ENCODE measurements around the gene TMEM233. TPM values are rescaled to one million over a fixed set of nuclear protein-coding genes. Genes with fewer than 3 reads are reported as not detected.

The TMEM233 gene
- total RNA-seq, 2 donors from 2014 or later: not detected

DNA sequence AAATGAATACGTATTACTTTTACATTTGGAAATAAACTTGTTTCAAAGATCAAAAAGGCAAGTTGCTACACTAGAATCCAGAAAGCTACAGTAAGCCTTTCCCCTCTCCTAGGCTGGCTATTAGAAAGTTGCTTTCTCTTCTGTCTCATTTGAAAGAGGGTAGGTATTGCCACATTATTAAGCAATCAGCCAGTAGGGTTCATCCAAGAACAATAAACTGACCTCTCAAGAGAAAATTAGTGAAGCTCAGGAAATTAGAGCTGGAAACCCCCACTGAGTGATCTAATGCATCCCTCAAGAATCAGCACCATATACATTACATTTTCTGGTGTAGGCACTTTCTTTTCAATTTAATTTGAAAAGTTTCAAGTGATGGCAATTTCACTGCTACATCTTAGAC, 4.5 kb upstream of the TMEM233 start:
- Mint-ChIP-seq H3K9me3 (peaks cover 2% of the 10 kb centered on the region), H3K4me3 (no peak overlapping the region), H3K36me3 (ENCODE audit: low read depth) (no peaks in the 10 kb centered on the region), H3K4me1 (peaks cover 7% of the 10 kb centered on the region), H3K27me3 (ENCODE audit: insufficient read depth) (peaks cover 63% of the 10 kb centered on the region), H3K27ac (no peak overlapping the region)
- peaks cover 60% of the 10 kb centered on the region for H3K27me3 ChIP-seq (ENCODE audit: control insufficient read depth, insufficient read depth, low read length, poor library complexity, severe bottlenecking)
- H3K4me3 ChIP-seq (ENCODE audit: low read length): no peak overlapping the region
- no peak overlapping the region for H3K27ac ChIP-seq (ENCODE audit: low read depth, low read length)
- no peak for DNase-seq
- TF ChIP-seq, protein P1, sequence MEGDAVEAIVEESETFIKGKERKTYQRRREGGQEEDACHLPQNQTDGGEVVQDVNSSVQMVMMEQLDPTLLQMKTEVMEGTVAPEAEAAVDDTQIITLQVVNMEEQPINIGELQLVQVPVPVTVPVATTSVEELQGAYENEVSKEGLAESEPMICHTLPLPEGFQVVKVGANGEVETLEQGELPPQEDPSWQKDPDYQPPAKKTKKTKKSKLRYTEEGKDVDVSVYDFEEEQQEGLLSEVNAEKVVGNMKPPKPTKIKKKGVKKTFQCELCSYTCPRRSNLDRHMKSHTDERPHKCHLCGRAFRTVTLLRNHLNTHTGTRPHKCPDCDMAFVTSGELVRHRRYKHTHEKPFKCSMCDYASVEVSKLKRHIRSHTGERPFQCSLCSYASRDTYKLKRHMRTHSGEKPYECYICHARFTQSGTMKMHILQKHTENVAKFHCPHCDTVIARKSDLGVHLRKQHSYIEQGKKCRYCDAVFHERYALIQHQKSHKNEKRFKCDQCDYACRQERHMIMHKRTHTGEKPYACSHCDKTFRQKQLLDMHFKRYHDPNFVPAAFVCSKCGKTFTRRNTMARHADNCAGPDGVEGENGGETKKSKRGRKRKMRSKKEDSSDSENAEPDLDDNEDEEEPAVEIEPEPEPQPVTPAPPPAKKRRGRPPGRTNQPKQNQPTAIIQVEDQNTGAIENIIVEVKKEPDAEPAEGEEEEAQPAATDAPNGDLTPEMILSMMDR (conservative IDR thresholded peaks at IDR 0.05): no peak
- H3K9me3 ChIP-seq (ENCODE audit: control insufficient read depth, low read length): no peaks in the 10 kb centered on the region
- no peak overlapping the region for H3K9ac ChIP-seq (ENCODE audit: extremely low read depth, low read length, poor library complexity, severe bottlenecking)
- WGBS, 2 experiments (ENCODE audit: insufficient coverage in 1 of 2, insufficient read length in 1 of 2): 100% methylated on average over 1 of the region's 1 CpG; no CpG with 5 or more reads in 1 of the 2 experiments
- no peaks in the 10 kb centered on the region for H3K36me3 ChIP-seq (ENCODE audit: control insufficient read depth, insufficient read depth, low read length)
- H3K4me1 ChIP-seq (ENCODE audit: control insufficient read depth, insufficient read depth, low read length): no peaks in the 10 kb centered on the region

DNA sequence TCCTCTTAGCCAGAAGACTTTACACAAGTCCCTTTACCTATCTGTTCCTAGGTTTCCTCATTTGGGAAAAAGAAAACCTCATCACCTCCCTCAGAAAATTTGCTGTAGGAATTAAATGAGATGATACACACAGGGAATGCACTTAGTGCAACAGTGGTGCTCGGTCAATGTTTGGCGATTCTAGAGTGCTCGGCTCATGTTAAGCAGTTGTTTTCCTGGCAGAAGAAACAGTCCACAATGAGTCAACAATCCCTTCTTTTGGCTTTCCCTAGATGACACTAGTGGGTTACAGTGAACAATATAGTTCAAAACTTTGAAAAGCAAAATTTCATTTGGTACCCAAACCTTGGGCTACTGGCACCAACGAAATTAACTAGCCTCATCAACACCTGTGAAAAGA, 3.9 kb upstream of the TMEM233 start:
- Histone ChIP-seq H3K9me3 (ENCODE audit: control insufficient read depth, low read length) (no peaks in the 10 kb centered on the region), H3K4me3 (ENCODE audit: low read length) (no peak overlapping the region), H3K27ac (ENCODE audit: low read depth, low read length) (no peak overlapping the region), H3K4me1 (ENCODE audit: control insufficient read depth, insufficient read depth, low read length) (no peaks in the 10 kb centered on the region), H3K27me3 (ENCODE audit: control insufficient read depth, insufficient read depth, low read length, poor library complexity, severe bottlenecking) (peaks cover 60% of the 10 kb centered on the region), H3K36me3 (ENCODE audit: control insufficient read depth, insufficient read depth, low read length) (no peaks in the 10 kb centered on the region), H3K9ac (ENCODE audit: extremely low read depth, low read length, poor library complexity, severe bottlenecking) (no peak overlapping the region)
- TF ChIP-seq, protein P1 (conservative IDR thresholded peaks at IDR 0.05): no peak
- no peak for DNase-seq
- peaks cover 12% of the 10 kb centered on the region for H3K4me1 Mint-ChIP-seq
- H3K4me3 Mint-ChIP-seq: no peak overlapping the region
- H3K9me3 Mint-ChIP-seq: peaks cover 2% of the 10 kb centered on the region
- no peak overlapping the region for H3K27ac Mint-ChIP-seq
- WGBS, 2 experiments (ENCODE audit: insufficient coverage in 1 of 2, insufficient read length in 1 of 2): 94 to 98% methylated on average over 3 to 4 of the region's 4 CpGs
- H3K36me3 Mint-ChIP-seq (ENCODE audit: low read depth): no peaks in the 10 kb centered on the region
- peaks cover 67% of the 10 kb centered on the region for H3K27me3 Mint-ChIP-seq (ENCODE audit: insufficient read depth)

DNA sequence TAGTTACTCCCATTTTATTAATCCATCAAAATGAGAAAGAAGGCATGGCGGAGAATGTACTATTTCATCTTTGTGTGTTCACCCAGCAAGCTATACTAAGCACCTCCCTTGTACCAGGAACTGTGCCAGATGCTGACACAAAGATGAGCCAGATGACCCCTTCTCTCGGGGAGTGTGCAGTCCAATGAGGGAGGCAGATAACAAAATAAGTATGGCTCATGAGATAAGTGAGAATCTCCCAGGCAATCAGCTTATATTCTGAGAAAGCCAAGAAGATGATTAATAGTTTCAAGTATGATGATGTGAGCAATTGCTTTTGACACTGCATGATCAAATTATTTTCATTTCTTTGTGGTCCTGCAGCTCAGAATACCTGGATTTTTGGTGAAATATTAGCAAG, 1.3 kb upstream of the TMEM233 start:
- no peak overlapping the region for H3K4me3 ChIP-seq (ENCODE audit: low read length)
- H3K4me3 Mint-ChIP-seq: no peak overlapping the region
- H3K27me3 Mint-ChIP-seq (ENCODE audit: insufficient read depth): peaks cover 82% of the 10 kb centered on the region
- H3K4me1 Mint-ChIP-seq: peaks cover 17% of the 10 kb centered on the region
- H3K36me3 ChIP-seq (ENCODE audit: control insufficient read depth, insufficient read depth, low read length): no peaks in the 10 kb centered on the region
- H3K4me1 ChIP-seq (ENCODE audit: control insufficient read depth, insufficient read depth, low read length): no peaks in the 10 kb centered on the region
- no peak overlapping the region for H3K27ac ChIP-seq (ENCODE audit: low read depth, low read length)
- no peak overlapping the region for H3K27ac Mint-ChIP-seq
- TF ChIP-seq, protein P1 (conservative IDR thresholded peaks at IDR 0.05): no peak
- WGBS, 2 experiments (ENCODE audit: insufficient coverage in 1 of 2, insufficient read length in 1 of 2): 71 to 87% methylated on average over 2 of the region's 2 CpGs
- H3K9me3 Mint-ChIP-seq: peaks cover 2% of the 10 kb centered on the region
- no peaks in the 10 kb centered on the region for H3K36me3 Mint-ChIP-seq (ENCODE audit: low read depth)
- H3K9ac ChIP-seq (ENCODE audit: extremely low read depth, low read length, poor library complexity, severe bottlenecking): no peak overlapping the region
- H3K9me3 ChIP-seq (ENCODE audit: control insufficient read depth, low read length): no peaks in the 10 kb centered on the region
- no peak for DNase-seq
- peaks cover 83% of the 10 kb centered on the region for H3K27me3 ChIP-seq (ENCODE audit: control insufficient read depth, insufficient read depth, low read length, poor library complexity, severe bottlenecking)

Measured in endodermal cell (in vitro differentiated cells).